GM23338 (cell line): ENCODE results near the gene HBQ1. TPM values are rescaled to one million over a fixed set of nuclear protein-coding genes. Genes with fewer than 3 reads are reported as not detected.

Experiments
- ATAC-seq: fragments of 200-7000 bp; cut with Tn5 transposase; 3 replicates; pipeline ENCODE4 v1.9.1; 2020
- DNase-seq: peaks from one replicate; pipeline ENCODE4 v3.0.0-alpha.2; 2015; ENCODE audit warnings: low spot score
- H2AFZ ChIP-seq: fragments of 200-600 bp; sonication (generic); 2 replicates; pipeline ENCODE4 v1.8.0; 2016; ENCODE audit warnings: antibody characterized with exemption, mild to moderate bottlenecking, moderate library complexity
- H3F3A ChIP-seq: fragments of 200-600 bp; sonication (generic); replicated peaks from 2 replicates; pipeline ENCODE4 v1.8.0; 2017; ENCODE audit warnings: antibody characterized with exemption, mixed run types, low read depth
- H3K27ac ChIP-seq: fragments of 200-600 bp; sonication (generic); 2 replicates; pipeline ENCODE4 v1.6.1; 2016; ENCODE audit warnings: low read depth
- H3K27me3 ChIP-seq: fragments of 200-600 bp; sonication (generic); 2 replicates; pipeline ENCODE4 v1.8.0; 2016; ENCODE audit warnings: mild to moderate bottlenecking, mixed run types, moderate library complexity; ENCODE audit not compliant: insufficient read depth
- H3K36me3 ChIP-seq: fragments of 200-600 bp; sonication (generic); 2 replicates; pipeline ENCODE4 v1.8.0; 2016; ENCODE audit warnings: mild to moderate bottlenecking; ENCODE audit not compliant: insufficient read depth
- H3K4me1 ChIP-seq: fragments of 200-600 bp; sonication (generic); 2 replicates; pipeline ENCODE4 v1.8.0; 2016; ENCODE audit warnings: mild to moderate bottlenecking, moderate library complexity; ENCODE audit not compliant: insufficient read depth
- H3K4me2 ChIP-seq: fragments of 200-600 bp; sonication (generic); 2 replicates; pipeline ENCODE4 v1.7.1; 2017; ENCODE audit warnings: mixed run types
- H3K4me3 ChIP-seq: fragments of 200-600 bp; sonication (generic); 2 replicates; pipeline ENCODE4 v1.6.1; 2016; ENCODE audit warnings: mixed run types
- H3K79me2 ChIP-seq: fragments of 200-600 bp; sonication (generic); replicated peaks from 2 replicates; pipeline ENCODE4 v1.8.0; 2017; ENCODE audit warnings: mild to moderate bottlenecking; ENCODE audit not compliant: insufficient read depth
- H3K9me2 ChIP-seq: fragments of 200-600 bp; sonication (generic); 2 replicates; pipeline ENCODE4 v1.8.0; 2017; ENCODE audit not compliant: insufficient read depth
- H4K20me1 ChIP-seq: fragments of 200-600 bp; sonication (generic); replicated peaks from 2 replicates; pipeline ENCODE4 v1.8.0; 2017; ENCODE audit warnings: mild to moderate bottlenecking; ENCODE audit not compliant: insufficient read depth
- H3K27ac Mint-ChIP-seq: 2 replicates; pipeline ENCODE4 v1.8.0; 2020; ENCODE audit warnings: inconsistent platforms, mild to moderate bottlenecking, moderate library complexity, mixed read lengths
- H3K27me3 Mint-ChIP-seq: 3 replicates; pipeline ENCODE4 v1.8.0; 2022; ENCODE audit warnings: low read depth, mild to moderate bottlenecking, moderate library complexity, mixed read lengths, inconsistent platforms; ENCODE audit not compliant: insufficient read depth, poor library complexity
- H3K36me3 Mint-ChIP-seq: 3 replicates; pipeline ENCODE4 v1.8.0; 2021; ENCODE audit warnings: low read depth, mild to moderate bottlenecking, inconsistent platforms, moderate library complexity, mixed read lengths
- H3K4me1 Mint-ChIP-seq: 3 replicates; pipeline ENCODE4 v1.8.0; 2020; ENCODE audit warnings: mild to moderate bottlenecking, inconsistent platforms, mixed read lengths
- H3K4me3 Mint-ChIP-seq: 3 replicates; pipeline ENCODE4 v1.8.0; 2021; ENCODE audit warnings: moderate library complexity, mild to moderate bottlenecking, inconsistent platforms, mixed read lengths
- H3K9me3 Mint-ChIP-seq: 3 replicates; pipeline ENCODE4 v1.8.0; 2020; ENCODE audit warnings: moderate library complexity, mild to moderate bottlenecking, inconsistent platforms, mixed read lengths
- CREB1 ChIP-seq: fragments of 250-450 bp; sonication (Bioruptor Pico); IDR thresholded peaks from 2 replicates; pipeline ENCODE4 v1.5.0; 2020; ENCODE audit warnings: low read depth, mild to moderate bottlenecking, moderate library complexity
- CTCF ChIP-seq, 2 experiments: fragments of 200-600 bp in 1 of 2; sonication (generic) in 1 of 2; conservative IDR thresholded peaks; 2 replicates each; pipeline versions ENCODE4 v1.5.1 to v1.6.1; 2016 to 2017; ENCODE audit warnings: antibody characterized with exemption in 2 of 2, low read depth in 2 of 2, mild to moderate bottlenecking in 2 of 2, moderate library complexity in 1 of 2
- EZH2 ChIP-seq: fragments of 200-600 bp; sonication (generic); IDR thresholded peaks from one replicate; pipeline ENCODE4 v1.8.0; 2017; ENCODE audit warnings: antibody characterized with exemption, mild to moderate bottlenecking, low read depth; ENCODE audit not compliant: unreplicated experiment
- EZH2phosphoT487 ChIP-seq: fragments of 200-600 bp; sonication (generic); IDR thresholded peaks from one replicate; pipeline ENCODE4 v1.8.1; 2018; ENCODE audit warnings: antibody characterized with exemption; ENCODE audit not compliant: unreplicated experiment
- JUNB ChIP-seq: IDR thresholded peaks from one replicate; pipeline ENCODE4 v1.6.1; 2016; ENCODE audit warnings: antibody characterized with exemption; ENCODE audit not compliant: unreplicated experiment
- POLR2AphosphoS5 ChIP-seq: IDR thresholded peaks from 2 replicates; pipeline ENCODE4 v1.6.1; 2016; ENCODE audit warnings: antibody characterized with exemption, low read depth
- REST ChIP-seq: IDR thresholded peaks from one replicate; pipeline ENCODE4 v1.6.1; 2018; ENCODE audit warnings: antibody characterized with exemption; ENCODE audit not compliant: unreplicated experiment
- STAT1 ChIP-seq: IDR thresholded peaks from one replicate; pipeline ENCODE4 v1.6.1; 2016; ENCODE audit warnings: antibody characterized with exemption; ENCODE audit not compliant: unreplicated experiment
- ZNF114 ChIP-seq: fragments of 250-450 bp; sonication (Bioruptor Pico); IDR thresholded peaks from 2 replicates; pipeline ENCODE4 v1.5.0; 2020; ENCODE audit warnings: mild to moderate bottlenecking, moderate library complexity
- ZNF331 ChIP-seq: fragments of 250-450 bp; sonication (Bioruptor Pico); IDR thresholded peaks from 2 replicates; pipeline ENCODE4 v1.5.0; 2020; ENCODE audit warnings: low read depth, mild to moderate bottlenecking, moderate library complexity
- polyA plus RNA-seq: library from polyadenylated mRNA; unstranded; fragments of >200 nt; fragmentation: Nextera tagmentation; extraction: Ambion mirVana; gene quantifications from 2 replicates; pipeline ENCODE4 v1.2.1, GENCODE V29; 2016
- total RNA-seq: library from RNA; depleted of rRNA; stranded (reverse); fragments of >200 nt; shearing (Covaris generic); gene quantifications from 2 replicates; pipeline ENCODE4 v1.2.3, GENCODE V29; 2014

HBQ1 gene
- total and polyA plus RNA-seq, 2 experiments from 2014 or later, result 6.6 to 8.5 TPM

GRCh38 chr16:180681-181564 is 664 bp downstream of the HBQ1 start:
- Mint-ChIP-seq H3K9me3 (no peaks in the 10 kb centered on the region; the same call in 2 of the 3 replicates), H3K4me3 (peak overlapping the region; percentile 66), H3K4me1 (no peaks in the 10 kb centered on the region; the same call in 1 of the 3 replicates), H3K36me3 (peaks cover 12% of the 10 kb centered on the region; the same call in 2 of the 3 replicates), H3K27ac (no peak overlapping the region), H3K27me3 (peaks cover 46% of the 10 kb centered on the region)
- DNase-seq (peak; percentile 92), ATAC-seq (peak; percentile 73)
- Histone ChIP-seq H4K20me1 (peaks cover 8% of the 10 kb centered on the region), H3K4me2 (peak overlapping the region; percentile 80), H3K4me3 (peak overlapping the region; percentile 53), H3K4me1 (no peaks in the 10 kb centered on the region; the same call in 1 of the 2 replicates), H3K36me3 (no peaks in the 10 kb centered on the region), H2AFZ (peak overlapping the region; percentile 56; the same call in 1 of the 2 replicates), H3K27me3 (peaks cover 50% of the 10 kb centered on the region), H3K9me2 (no peaks in the 10 kb centered on the region), H3K27ac (no peak overlapping the region), H3K79me2 (no peaks in the 10 kb centered on the region), H3F3A (peaks cover 26% of the 10 kb centered on the region; the same call in 1 of the 2 replicates)
- TF ChIP-seq EZH2phosphoT487, result no peak
- TF ChIP-seq CREB1 (CRISPR knock-in tag), result 0 out of 2 replicates have a peak, but pooled peaks have one; percentile 64
- no peak for TF ChIP-seq ZNF331
- no peak for TF ChIP-seq EZH2
- TF ChIP-seq CTCF (conservative IDR thresholded peaks at IDR 0.05; ENCODE audit: low read depth in 2 of 2), result no peak
- peak; percentile 58; the same call in 1 of the 2 replicates for TF ChIP-seq POLR2AphosphoS5

- no peak for DNase-seq
- H3K27me3 Mint-ChIP-seq, result peaks cover 44% of the 10 kb centered on the region
- no peaks in the 10 kb centered on the region for H3K36me3 ChIP-seq
- H3K4me3 ChIP-seq, result no peak overlapping the region
- no peak overlapping the region for H3K27ac ChIP-seq
- H3K4me1 Mint-ChIP-seq, result no peaks in the 10 kb centered on the region; the same call in 1 of the 3 replicates
- H3K9me2 ChIP-seq, result no peaks in the 10 kb centered on the region
- no peaks in the 10 kb centered on the region; the same call in 1 of the 2 replicates for H3K4me1 ChIP-seq
- H4K20me1 ChIP-seq, result peaks cover 8% of the 10 kb centered on the region
- 0 out of 3 replicates have a peak overlapping the region, but pooled peaks have one; percentile 26 for H3K4me3 Mint-ChIP-seq
- peaks cover 12% of the 10 kb centered on the region; the same call in 2 of the 3 replicates for H3K36me3 Mint-ChIP-seq
- H3K27ac Mint-ChIP-seq, result no peak overlapping the region
- H2AFZ ChIP-seq, result no peak overlapping the region
- no peaks in the 10 kb centered on the region; the same call in 2 of the 3 replicates for H3K9me3 Mint-ChIP-seq
- H3F3A ChIP-seq, result peaks cover 26% of the 10 kb centered on the region; the same call in 1 of the 2 replicates
- ATAC-seq, result no peak
- no peak overlapping the region; the same call in 1 of the 2 replicates for H3K4me2 ChIP-seq
- H3K27me3 ChIP-seq, result peaks cover 45% of the 10 kb centered on the region
- H3K79me2 ChIP-seq, result no peaks in the 10 kb centered on the region
- TF ChIP-seq CTCF (conservative IDR thresholded peaks at IDR 0.05; ENCODE audit: low read depth in 2 of 2) (peak; percentile 80 to 92), CREB1 (CRISPR knock-in tag) (no peak), JUNB (no peak), REST (peak; percentile 14), STAT1 (no peak), ZNF114 (CRISPR knock-in tag) (no peak)
These were observed 1.3 kb downstream of the HBQ1 start for GRCh38 chr16:181565-182021.
